ENCODE measurements around the gene EXOC3. TPM values are rescaled to one million over a fixed set of nuclear protein-coding genes. Genes with fewer than 3 reads are reported as not detected.
"Not testable (repeated sequence)": the region's sequence is repeated elsewhere in the genome, so short reads cannot be mapped to it uniquely, and the experiment has no call there.

EXOC3 gene
- total RNA-seq, 3 donors from 2014 or later (not counting 1 experiment from before 2014, with no cell fraction given) = 89.6 to 99.9 (median 96.3) TPM

DNA sequence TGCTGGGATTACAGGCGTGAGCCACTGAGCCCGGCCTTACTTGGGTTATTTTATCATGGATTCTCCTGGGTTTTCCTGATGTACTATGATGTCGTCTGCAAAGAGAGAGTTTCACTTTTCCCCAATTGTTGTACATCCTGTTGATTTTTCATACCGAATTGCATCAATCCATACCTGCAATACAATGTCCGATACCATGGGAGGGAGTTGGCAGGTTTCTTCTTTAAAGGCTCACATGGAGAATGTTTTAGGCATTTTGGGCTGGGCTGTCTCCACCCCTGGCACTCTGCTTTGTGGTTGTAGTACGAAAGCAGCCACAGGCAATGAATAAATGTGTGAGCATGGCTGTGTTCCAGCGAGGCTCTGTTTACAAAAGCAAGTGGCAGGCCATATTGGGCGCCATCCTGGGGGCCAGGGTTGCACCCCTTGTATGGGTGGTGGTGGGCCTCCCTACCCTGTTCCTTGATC, 35.1 kb upstream of the EXOC3 start:
- H3K27me3 Mint-ChIP-seq (ENCODE audit: low read depth in 2 of 2) = peaks cover 12 to 19% of the 10 kb centered on the region in 2 donors
- no peak for DNase-seq

DNA sequence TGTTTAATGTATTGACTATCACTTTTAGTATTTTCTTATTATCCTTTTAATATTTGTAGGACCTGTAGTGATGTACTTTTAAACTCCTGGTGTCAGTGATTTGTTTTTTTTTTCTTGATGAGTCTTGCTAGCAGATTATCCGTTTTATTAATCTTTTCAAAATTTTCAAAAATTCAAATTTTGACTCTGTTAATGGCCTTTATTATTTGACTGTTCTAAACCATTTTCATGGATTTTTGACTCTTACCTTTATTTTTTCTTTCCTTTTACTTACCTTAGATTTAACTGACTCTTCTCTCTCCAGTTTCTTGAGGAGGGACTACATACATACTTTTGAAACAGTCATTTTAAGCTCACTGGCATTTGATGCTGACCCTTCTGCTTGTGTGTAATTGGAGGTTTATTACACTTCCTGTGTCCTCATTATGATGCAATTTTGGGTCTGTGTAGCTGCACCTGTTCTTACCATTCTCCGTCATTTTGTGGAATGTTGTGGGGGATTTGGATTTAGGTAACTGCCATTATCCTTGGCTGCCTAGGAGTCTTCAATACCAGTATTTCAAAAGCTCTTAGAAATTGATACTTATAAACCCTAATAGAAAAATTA, 32.0 kb upstream of the EXOC3 start:
- Mint-ChIP-seq H3K36me3 (no peaks in the 10 kb centered on the region), H3K27me3 (ENCODE audit: low read depth in 2 of 2) (peaks cover under 1 to 4% of the 10 kb centered on the region in 2 donors), H3K4me3 (no peak overlapping the region), H3K27ac (no peak overlapping the region), H3K9me3 (no peaks in the 10 kb centered on the region), H3K4me1 (peaks cover 0 to 10% of the 10 kb centered on the region in 2 donors)
- no peaks in the 10 kb centered on the region for H3K9me3 ChIP-seq (ENCODE audit: control insufficient read depth, insufficient read depth, low read length)
- H3K27ac ChIP-seq (ENCODE audit: low read length) = no peak overlapping the region
- DNase-seq (no peak), ATAC-seq (no peak)
- WGBS (ENCODE audit: insufficient coverage) = 100% methylated on average over 1 of the region's 2 CpGs
- no peak overlapping the region for H3K4me3 ChIP-seq (ENCODE audit: low read length)
- intact Hi-C loops (cut with micrococcal nuclease) = no loop called here
- H3K4me1 ChIP-seq (ENCODE audit: control insufficient read depth, insufficient read depth, low read length) = no peaks in the 10 kb centered on the region
- no peaks in the 10 kb centered on the region for H3K36me3 ChIP-seq (ENCODE audit: control insufficient read depth, insufficient read depth, low read length)
- TF ChIP-seq, protein P1, sequence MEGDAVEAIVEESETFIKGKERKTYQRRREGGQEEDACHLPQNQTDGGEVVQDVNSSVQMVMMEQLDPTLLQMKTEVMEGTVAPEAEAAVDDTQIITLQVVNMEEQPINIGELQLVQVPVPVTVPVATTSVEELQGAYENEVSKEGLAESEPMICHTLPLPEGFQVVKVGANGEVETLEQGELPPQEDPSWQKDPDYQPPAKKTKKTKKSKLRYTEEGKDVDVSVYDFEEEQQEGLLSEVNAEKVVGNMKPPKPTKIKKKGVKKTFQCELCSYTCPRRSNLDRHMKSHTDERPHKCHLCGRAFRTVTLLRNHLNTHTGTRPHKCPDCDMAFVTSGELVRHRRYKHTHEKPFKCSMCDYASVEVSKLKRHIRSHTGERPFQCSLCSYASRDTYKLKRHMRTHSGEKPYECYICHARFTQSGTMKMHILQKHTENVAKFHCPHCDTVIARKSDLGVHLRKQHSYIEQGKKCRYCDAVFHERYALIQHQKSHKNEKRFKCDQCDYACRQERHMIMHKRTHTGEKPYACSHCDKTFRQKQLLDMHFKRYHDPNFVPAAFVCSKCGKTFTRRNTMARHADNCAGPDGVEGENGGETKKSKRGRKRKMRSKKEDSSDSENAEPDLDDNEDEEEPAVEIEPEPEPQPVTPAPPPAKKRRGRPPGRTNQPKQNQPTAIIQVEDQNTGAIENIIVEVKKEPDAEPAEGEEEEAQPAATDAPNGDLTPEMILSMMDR (IDR thresholded peaks at IDR 0.05) = no peak
- no peaks in the 10 kb centered on the region for H3K27me3 ChIP-seq (ENCODE audit: control insufficient read depth, insufficient read depth, low read length)

More for the DNA sequence above, 35.1 kb upstream of the EXOC3 start:
- H3K36me3 ChIP-seq (ENCODE audit: control insufficient read depth, insufficient read depth, low read length) = no peaks in the 10 kb centered on the region
- no peak overlapping the region for H3K27ac Mint-ChIP-seq
- no peak overlapping the region for H3K27ac ChIP-seq (ENCODE audit: low read length)
- TF ChIP-seq, protein P1 (IDR thresholded peaks at IDR 0.05) = no peak
- intact Hi-C loops (cut with micrococcal nuclease) = no loop called here
- 82% methylated on average over 8 of the region's 8 CpGs for WGBS (ENCODE audit: insufficient coverage)
- H3K4me3 ChIP-seq (ENCODE audit: low read length) = no peak overlapping the region
- H3K4me1 ChIP-seq (ENCODE audit: control insufficient read depth, insufficient read depth, low read length) = peaks cover 3% of the 10 kb centered on the region
- no peak for ATAC-seq
- no peaks in the 10 kb centered on the region for H3K9me3 Mint-ChIP-seq
- H3K36me3 Mint-ChIP-seq = no peaks in the 10 kb centered on the region
- H3K4me3 Mint-ChIP-seq = no peak overlapping the region
- H3K9me3 ChIP-seq (ENCODE audit: control insufficient read depth, insufficient read depth, low read length) = no peaks in the 10 kb centered on the region
- H3K27me3 ChIP-seq (ENCODE audit: control insufficient read depth, insufficient read depth, low read length) = no peaks in the 10 kb centered on the region
- no peaks in the 10 kb centered on the region for H3K4me1 Mint-ChIP-seq

DNA sequence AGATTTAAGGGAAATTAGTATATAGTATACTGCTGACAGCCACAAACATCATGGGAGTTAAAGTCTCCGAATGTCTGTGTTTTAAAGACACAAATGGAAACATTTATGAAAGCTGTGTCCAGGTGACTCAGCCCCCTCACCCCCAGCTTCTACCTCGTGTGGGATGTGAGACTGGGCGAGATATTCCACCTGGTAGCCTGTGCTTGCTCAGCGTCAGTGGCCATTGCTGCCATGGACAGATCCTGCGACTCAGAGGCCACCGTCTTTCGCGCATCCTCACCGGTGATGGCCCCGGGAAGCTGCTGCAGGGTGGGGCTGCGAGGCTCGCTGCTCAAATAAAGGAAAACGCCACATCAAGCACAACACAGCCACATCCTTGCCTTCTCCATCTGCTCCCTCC, 31.2 kb upstream of the EXOC3 start:
- no peak for DNase-seq
- no peaks in the 10 kb centered on the region for H3K9me3 Mint-ChIP-seq

DNA sequence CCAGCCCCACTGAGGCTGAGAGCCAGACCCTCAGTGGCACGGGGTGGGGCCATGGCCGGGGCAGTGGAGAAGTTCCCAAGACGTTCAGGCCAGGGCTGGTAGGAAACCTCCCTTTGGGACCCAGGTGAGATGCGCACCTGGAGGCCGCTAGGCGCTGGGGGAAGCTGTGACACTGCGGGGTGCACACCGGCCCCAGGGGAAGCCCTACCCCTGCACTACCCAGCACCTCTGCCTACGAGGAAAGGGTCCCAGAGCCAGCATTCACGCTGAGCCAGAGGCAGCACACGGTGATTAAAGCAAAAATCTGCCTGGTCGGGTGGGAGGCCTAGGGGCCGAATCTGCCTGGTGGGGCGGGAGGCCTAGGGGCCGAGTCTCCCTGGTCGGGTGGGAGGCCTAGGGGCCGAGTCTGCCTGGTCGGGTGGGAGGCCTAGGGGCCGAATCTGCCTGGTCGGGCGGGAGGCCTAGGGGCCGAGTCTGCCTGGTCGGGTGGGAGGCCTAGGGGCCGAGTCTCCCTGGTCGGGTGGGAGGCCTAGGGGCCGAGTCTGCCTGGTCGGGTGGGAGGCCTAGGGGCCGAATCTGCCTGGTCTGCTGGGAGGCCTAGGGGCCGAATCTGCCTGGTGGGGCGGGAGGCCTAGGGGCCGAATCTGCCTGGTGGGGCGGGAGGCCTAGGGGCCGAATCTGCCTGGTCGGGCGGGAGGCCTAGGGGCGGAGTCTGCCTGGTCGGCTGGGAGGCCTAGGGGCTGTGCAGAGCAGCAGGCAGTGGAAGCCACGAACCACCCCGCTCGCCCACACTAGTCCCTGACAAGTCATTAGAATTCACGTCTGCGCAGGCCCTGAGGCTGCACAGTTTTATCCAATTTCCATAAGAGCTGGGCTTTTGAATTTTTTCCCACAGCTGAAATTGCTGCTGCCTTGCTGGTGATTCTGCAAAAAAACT, 27.7 kb upstream of the EXOC3 start:
- H3K27me3 Mint-ChIP-seq (ENCODE audit: low read depth in 2 of 2); H3K36me3 Mint-ChIP-seq; H3K36me3 ChIP-seq (ENCODE audit: control insufficient read depth, insufficient read depth, low read length); H3K27me3 ChIP-seq (ENCODE audit: control insufficient read depth, insufficient read depth, low read length); DNase-seq; H3K9me3 ChIP-seq (ENCODE audit: control insufficient read depth, insufficient read depth, low read length); H3K4me1 ChIP-seq (ENCODE audit: control insufficient read depth, insufficient read depth, low read length); H3K9me3 Mint-ChIP-seq; intact Hi-C loops (cut with micrococcal nuclease); H3K4me3 ChIP-seq (ENCODE audit: low read length): not testable (repeated sequence)
- H3K4me3 Mint-ChIP-seq = peak overlapping the region; percentile 45
- peak in 1 of 3 donors; percentile 80 for ATAC-seq
- WGBS (ENCODE audit: insufficient coverage) = 64% methylated on average over 42 of the region's 42 CpGs
- peak overlapping the region in 1 of 2 donors; percentile 75 for H3K27ac Mint-ChIP-seq
- peak overlapping the region; percentile 57 for H3K27ac ChIP-seq (ENCODE audit: low read length)
- peaks cover 0 to 18% of the 10 kb centered on the region in 2 donors for H3K4me1 Mint-ChIP-seq

More for the DNA sequence above, 31.2 kb upstream of the EXOC3 start:
- Mint-ChIP-seq H3K4me1 (peaks cover 0 to 18% of the 10 kb centered on the region in 2 donors), H3K4me3 (no peak overlapping the region), H3K27ac (no peak overlapping the region), H3K27me3 (ENCODE audit: low read depth in 2 of 2) (peaks cover 0 to 4% of the 10 kb centered on the region in 2 donors), H3K36me3 (no peaks in the 10 kb centered on the region)
- H3K9me3 ChIP-seq (ENCODE audit: control insufficient read depth, insufficient read depth, low read length) = no peaks in the 10 kb centered on the region
- no peaks in the 10 kb centered on the region for H3K27me3 ChIP-seq (ENCODE audit: control insufficient read depth, insufficient read depth, low read length)
- no peak for ATAC-seq
- H3K36me3 ChIP-seq (ENCODE audit: control insufficient read depth, insufficient read depth, low read length) = no peaks in the 10 kb centered on the region
- no peak overlapping the region for H3K4me3 ChIP-seq (ENCODE audit: low read length)
- H3K4me1 ChIP-seq (ENCODE audit: control insufficient read depth, insufficient read depth, low read length) = no peaks in the 10 kb centered on the region
- intact Hi-C loops (cut with micrococcal nuclease) = no loop called here
- no peak overlapping the region for H3K27ac ChIP-seq (ENCODE audit: low read length)
- 91% methylated on average over 13 of the region's 13 CpGs for WGBS (ENCODE audit: insufficient coverage)
- TF ChIP-seq, protein P1 (IDR thresholded peaks at IDR 0.05) = no peak

All from natural killer cell (primary cell).